ENCODE data around the gene ST6GAL1.
"Not testable (repeated sequence)": the region's sequence is repeated elsewhere in the genome, so short reads cannot be mapped to it uniquely, and the experiment has no call there.

DNA sequence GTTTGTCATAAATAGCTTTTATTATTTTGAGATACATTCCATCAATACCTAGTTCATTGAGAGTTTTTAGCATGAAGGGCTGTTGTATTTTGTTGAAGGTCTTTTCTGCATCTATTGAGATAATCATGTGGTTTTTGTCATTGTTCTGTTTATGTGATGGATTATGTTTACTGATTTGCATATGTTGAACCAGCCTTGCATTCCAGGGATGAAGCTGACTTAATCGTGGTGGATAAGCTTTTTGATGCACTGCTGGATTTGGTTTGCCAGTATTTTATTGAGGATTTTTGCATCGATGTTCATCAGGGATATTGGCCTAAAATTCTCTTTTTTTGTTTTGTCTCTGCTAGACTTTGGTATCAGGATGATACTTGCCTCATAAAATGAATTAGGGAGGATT, 124.1 kb downstream of the ST6GAL1 start:
- TF ChIP-seq, protein P1, sequence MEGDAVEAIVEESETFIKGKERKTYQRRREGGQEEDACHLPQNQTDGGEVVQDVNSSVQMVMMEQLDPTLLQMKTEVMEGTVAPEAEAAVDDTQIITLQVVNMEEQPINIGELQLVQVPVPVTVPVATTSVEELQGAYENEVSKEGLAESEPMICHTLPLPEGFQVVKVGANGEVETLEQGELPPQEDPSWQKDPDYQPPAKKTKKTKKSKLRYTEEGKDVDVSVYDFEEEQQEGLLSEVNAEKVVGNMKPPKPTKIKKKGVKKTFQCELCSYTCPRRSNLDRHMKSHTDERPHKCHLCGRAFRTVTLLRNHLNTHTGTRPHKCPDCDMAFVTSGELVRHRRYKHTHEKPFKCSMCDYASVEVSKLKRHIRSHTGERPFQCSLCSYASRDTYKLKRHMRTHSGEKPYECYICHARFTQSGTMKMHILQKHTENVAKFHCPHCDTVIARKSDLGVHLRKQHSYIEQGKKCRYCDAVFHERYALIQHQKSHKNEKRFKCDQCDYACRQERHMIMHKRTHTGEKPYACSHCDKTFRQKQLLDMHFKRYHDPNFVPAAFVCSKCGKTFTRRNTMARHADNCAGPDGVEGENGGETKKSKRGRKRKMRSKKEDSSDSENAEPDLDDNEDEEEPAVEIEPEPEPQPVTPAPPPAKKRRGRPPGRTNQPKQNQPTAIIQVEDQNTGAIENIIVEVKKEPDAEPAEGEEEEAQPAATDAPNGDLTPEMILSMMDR (IDR thresholded peaks at IDR 0.05), result not testable (repeated sequence)
- not testable (repeated sequence) for TF ChIP-seq POLR2AphosphoS5 (IDR thresholded peaks at IDR 0.05)

Measured in stomach (tissue), 4 donors.